Sigmoid colon (tissue), 4 donors: ENCODE measurements around the gene CACNA2D3.

Source experiments
- CTCF ChIP-seq, 4 experiments: fragments of 450-650 bp in 3 of 4; fragments of 200-600 bp in 1 of 4; IDR thresholded peaks; one replicate each; pipeline ENCODE4 v1.5.1; 2016 to 2019; ENCODE audit warnings: antibody characterized with exemption in 4 of 4, mild to moderate bottlenecking in 3 of 4, moderate library complexity in 2 of 4
- EP300 ChIP-seq, 4 donors: sonication (generic); formaldehyde crosslinking; IDR thresholded peaks; one replicate each; pipeline ENCODE4 v1.6.1; 2017; ENCODE audit warnings: antibody characterized with exemption in 4 of 4
- POLR2A ChIP-seq, 2 donors: fragments of 450-650 bp; IDR thresholded peaks; one replicate each; pipeline ENCODE4 v1.6.1; 2016; ENCODE audit warnings: antibody characterized with exemption in 2 of 2, mild to moderate bottlenecking in 2 of 2, moderate library complexity in 2 of 2
- POLR2AphosphoS5 ChIP-seq, 4 donors: sonication (generic); formaldehyde crosslinking; IDR thresholded peaks; one replicate each; pipeline ENCODE4 v1.6.1; 2017; ENCODE audit warnings: antibody characterized with exemption in 4 of 4

GRCh38 chr3:54321520-54321919 lies 199.2 kb downstream of the CACNA2D3 start:
- TF ChIP-seq POLR2A (IDR thresholded peaks at IDR 0.05) (no peak), CTCF (IDR thresholded peaks at IDR 0.05) (no peak), EP300 (IDR thresholded peaks at IDR 0.05) (no peak), POLR2AphosphoS5 (IDR thresholded peaks at IDR 0.05) (no peak)
